HUES48 (cell line): Measurements from ENCODE around the gene ICAM2.

Source experiments
- H3K27ac ChIP-seq: one replicate; pipeline ENCODE4 v1.7.0; 2013; ENCODE audit warnings: low read depth, low read length, inconsistent platforms
- H3K27me3 ChIP-seq: 2 replicates; pipeline ENCODE4 v1.6.1; 2013; ENCODE audit warnings: mild to moderate bottlenecking, low read length; ENCODE audit not compliant: control insufficient read depth, insufficient read depth
- H3K36me3 ChIP-seq: 2 replicates; pipeline ENCODE4 v1.6.1; 2013; ENCODE audit warnings: low read length; ENCODE audit not compliant: control insufficient read depth, insufficient read depth
- H3K4me1 ChIP-seq: 2 replicates; pipeline ENCODE4 v1.6.1; 2013; ENCODE audit warnings: mild to moderate bottlenecking, low read length; ENCODE audit not compliant: control insufficient read depth, insufficient read depth
- H3K4me3 ChIP-seq: 2 replicates; pipeline ENCODE4 v1.5.1; 2013; ENCODE audit warnings: mild to moderate bottlenecking, low read depth, low read length
- H3K9ac ChIP-seq: 2 replicates; pipeline ENCODE4 v1.6.1; 2013; ENCODE audit warnings: mild to moderate bottlenecking, low read depth, low read length, moderate library complexity
- H3K9me3 ChIP-seq: 2 replicates; pipeline ENCODE4 v1.6.1; 2013; ENCODE audit warnings: low read length; ENCODE audit not compliant: control insufficient read depth, insufficient read depth

ICAM2 gene

DNA sequence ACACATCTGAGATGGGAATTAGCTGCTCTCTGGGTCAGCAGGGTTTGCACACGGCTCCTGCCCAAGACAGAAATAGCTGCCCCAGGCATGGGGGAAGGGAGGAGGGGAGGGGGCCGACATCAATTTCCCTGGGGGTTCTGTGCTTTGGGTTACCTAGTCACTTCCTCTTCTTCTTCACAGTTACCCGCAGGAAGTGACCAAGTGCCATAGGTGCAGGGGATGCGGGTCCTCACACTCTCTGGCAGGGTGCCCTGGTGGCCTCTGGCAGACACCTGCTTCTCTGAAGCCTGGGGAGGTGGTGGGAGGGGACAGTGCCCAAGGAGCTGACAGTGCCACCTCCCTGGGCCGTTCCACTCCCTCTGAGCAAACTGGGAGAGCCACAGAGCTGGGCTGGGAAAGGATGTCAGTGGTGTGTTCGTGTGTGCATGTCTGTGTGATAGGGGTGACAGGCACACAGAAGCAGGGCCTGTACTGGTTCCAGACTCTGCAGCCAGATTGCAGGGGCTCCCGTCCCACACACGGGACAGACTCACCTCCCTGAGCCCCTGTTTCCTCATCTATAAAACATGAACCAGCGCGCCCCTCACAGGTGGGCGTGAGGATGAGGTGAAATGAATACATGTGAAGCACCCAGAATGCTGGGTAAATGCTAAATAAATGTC lies 65.9 kb downstream of the ICAM2 start:
- Histone ChIP-seq H3K4me3 (no peak overlapping the region), H3K9ac (no peak overlapping the region), H3K4me1 (no peaks in the 10 kb centered on the region), H3K36me3 (peaks cover 6% of the 10 kb centered on the region; the same call in 1 of the 2 replicates), H3K9me3 (no peaks in the 10 kb centered on the region), H3K27me3 (no peaks in the 10 kb centered on the region), H3K27ac (no peak overlapping the region)
